Neural progenitor cell (in vitro differentiated cells): ENCODE results near the gene ELOVL1.

Experiments
- EZH2 ChIP-seq: fragments of 200-600 bp; sonication (generic); IDR thresholded peaks from 2 replicates; pipeline ENCODE4 v1.6.1; 2017; ENCODE audit warnings: antibody characterized with exemption, mild to moderate bottlenecking, moderate library complexity
- EZH2phosphoT487 ChIP-seq: fragments of 200-600 bp; sonication (generic); IDR thresholded peaks from 2 replicates; pipeline ENCODE4 v1.6.1; 2017; ENCODE audit warnings: antibody characterized with exemption
- TF ChIP-seq, protein P1 (sequence below): fragments of 200-600 bp; sonication (generic); IDR thresholded peaks from 2 replicates; pipeline ENCODE4 v1.5.1; 2017; ENCODE audit warnings: antibody characterized with exemption, mild to moderate bottlenecking

GRCh38 chr1:43345120-43345519 is 22.7 kb downstream of the ELOVL1 start:
- TF ChIP-seq, protein P1, sequence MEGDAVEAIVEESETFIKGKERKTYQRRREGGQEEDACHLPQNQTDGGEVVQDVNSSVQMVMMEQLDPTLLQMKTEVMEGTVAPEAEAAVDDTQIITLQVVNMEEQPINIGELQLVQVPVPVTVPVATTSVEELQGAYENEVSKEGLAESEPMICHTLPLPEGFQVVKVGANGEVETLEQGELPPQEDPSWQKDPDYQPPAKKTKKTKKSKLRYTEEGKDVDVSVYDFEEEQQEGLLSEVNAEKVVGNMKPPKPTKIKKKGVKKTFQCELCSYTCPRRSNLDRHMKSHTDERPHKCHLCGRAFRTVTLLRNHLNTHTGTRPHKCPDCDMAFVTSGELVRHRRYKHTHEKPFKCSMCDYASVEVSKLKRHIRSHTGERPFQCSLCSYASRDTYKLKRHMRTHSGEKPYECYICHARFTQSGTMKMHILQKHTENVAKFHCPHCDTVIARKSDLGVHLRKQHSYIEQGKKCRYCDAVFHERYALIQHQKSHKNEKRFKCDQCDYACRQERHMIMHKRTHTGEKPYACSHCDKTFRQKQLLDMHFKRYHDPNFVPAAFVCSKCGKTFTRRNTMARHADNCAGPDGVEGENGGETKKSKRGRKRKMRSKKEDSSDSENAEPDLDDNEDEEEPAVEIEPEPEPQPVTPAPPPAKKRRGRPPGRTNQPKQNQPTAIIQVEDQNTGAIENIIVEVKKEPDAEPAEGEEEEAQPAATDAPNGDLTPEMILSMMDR = no peak
- TF ChIP-seq EZH2 = no peak
- no peak for TF ChIP-seq EZH2phosphoT487
